C4-2B (cell line): Measurements from ENCODE around the gene POLDIP2.

ENCODE experiments used
- ZFX ChIP-seq: fragments of 450-650 bp; IDR thresholded peaks from 2 replicates; pipeline ENCODE4 v1.6.1; 2017
- TF ChIP-seq, protein P1 (sequence below): fragments of 450-650 bp; conservative IDR thresholded peaks from 2 replicates; pipeline ENCODE4 v1.5.1; 2017; ENCODE audit warnings: mild to moderate bottlenecking

GRCh38 chr17:28317966-28318758 lies 39.2 kb downstream of the POLDIP2 start:
- TF ChIP-seq, protein P1, sequence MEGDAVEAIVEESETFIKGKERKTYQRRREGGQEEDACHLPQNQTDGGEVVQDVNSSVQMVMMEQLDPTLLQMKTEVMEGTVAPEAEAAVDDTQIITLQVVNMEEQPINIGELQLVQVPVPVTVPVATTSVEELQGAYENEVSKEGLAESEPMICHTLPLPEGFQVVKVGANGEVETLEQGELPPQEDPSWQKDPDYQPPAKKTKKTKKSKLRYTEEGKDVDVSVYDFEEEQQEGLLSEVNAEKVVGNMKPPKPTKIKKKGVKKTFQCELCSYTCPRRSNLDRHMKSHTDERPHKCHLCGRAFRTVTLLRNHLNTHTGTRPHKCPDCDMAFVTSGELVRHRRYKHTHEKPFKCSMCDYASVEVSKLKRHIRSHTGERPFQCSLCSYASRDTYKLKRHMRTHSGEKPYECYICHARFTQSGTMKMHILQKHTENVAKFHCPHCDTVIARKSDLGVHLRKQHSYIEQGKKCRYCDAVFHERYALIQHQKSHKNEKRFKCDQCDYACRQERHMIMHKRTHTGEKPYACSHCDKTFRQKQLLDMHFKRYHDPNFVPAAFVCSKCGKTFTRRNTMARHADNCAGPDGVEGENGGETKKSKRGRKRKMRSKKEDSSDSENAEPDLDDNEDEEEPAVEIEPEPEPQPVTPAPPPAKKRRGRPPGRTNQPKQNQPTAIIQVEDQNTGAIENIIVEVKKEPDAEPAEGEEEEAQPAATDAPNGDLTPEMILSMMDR = no peak
- peak; percentile 72 for TF ChIP-seq ZFX
